HG02798 (cell line): Measurements from ENCODE around the gene LRRC61.

Experiments
- ATAC-seq: cut with Tn5 transposase; IDR thresholded peaks from one replicate; pipeline ENCODE4 v1.9.1; 2021; ENCODE audit warnings: mild to moderate bottlenecking; ENCODE audit not compliant: unreplicated experiment, poor library complexity

Gene LRRC61

DNA sequence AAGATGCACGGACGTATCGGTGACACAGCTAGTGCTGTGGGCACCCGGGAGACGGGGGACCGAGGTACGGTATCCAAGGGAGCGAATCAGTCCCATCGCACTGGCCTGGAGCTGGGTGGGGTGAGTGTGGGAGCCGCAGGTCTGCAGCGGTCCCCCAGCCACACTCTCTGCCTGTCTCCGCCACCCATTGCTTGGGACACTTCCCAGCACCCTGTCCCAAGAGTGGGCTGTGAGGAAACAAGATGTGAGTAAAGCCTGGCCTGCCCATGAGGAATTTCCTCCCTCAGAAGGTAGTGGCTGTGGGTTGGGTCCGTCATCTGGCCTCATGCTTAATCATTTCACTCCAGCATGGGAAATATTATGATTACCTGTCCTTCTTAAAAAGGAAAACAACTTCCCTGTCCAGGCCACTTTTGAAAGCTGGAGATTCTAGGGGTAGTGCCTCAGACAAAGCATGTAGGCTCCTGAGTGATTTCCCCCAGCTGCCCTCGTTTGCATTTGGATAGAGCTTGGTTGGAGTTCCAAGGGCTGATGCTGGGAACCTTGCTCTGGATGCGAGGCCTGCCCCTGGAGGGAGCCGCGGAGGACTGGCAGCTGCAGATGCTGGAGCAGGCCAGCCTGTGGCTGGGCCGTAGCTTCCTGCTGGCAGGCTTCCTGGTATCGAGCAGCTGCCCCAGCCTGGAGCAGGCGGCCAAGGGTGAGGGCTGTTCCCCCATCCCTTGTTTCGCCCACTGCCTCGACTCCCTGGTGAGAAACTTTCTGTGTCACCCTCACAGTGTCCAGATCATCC lies 6.4 kb downstream of the LRRC61 start:
- ATAC-seq, result no peak

GRCh38 chr7:150330211-150330885 lies 7.2 kb downstream of the LRRC61 start:
- ATAC-seq, result no peak

DNA sequence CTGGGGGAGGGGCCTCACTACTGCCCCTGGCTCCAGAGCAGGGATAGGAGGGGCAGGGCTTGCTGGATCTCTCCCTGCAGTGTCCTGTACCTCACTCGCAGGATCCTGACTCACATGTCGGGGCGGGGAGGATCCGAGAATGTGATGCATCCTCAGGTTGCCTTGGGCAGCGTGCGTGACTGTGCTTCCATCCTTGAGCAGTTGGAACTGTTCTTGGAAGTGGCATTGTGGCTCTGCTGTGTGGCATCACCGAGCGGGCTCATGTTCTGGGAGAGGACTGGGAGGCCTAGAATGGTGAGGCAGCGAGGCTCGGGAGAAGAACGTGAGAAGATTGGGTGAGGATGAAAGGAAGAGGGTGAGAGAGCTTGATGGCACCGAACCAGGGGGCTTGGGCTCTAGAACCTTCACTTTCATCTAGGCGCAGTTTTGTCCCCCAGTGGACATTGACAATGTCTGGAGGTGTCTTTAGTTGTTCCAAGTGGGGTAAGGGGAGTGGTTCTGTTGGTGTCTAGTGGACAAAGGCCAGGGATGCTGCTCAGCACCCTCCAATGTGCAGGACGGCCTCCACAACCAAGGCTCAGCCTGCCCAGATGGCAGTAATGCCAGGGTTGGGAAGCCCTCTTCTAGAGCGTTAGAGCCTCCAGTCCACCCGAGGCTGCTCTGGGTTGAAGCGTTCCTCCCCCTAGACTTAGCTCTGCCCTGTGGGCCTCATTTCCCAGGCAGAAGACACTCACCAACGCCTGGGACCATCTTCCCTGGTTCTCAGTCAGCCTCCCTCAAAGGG lies 9.9 kb downstream of the LRRC61 start:
- no peak for ATAC-seq

GRCh38 chr7:150333659-150334058 lies 10.5 kb downstream of the LRRC61 start:
- ATAC-seq, result no peak

DNA sequence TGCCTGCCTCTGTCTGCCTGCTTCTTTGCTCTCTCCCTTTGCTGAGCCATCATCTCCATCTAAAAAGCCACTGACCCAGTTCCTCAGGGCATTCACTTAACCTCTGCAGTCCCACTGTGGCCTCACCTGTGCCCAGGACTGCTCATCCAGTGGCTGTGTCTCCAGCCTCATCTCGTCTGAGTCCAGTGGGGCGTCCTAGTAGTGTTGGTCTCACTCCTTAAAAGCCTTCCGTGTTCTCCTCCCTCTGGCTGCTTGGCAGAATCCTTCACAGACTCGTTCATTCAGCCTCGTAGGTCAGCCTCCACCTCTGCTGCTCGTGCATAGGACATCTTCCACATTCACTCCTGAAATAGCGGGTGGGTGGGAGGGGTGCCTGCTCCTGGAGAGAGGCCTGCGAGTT lies 11.0 kb downstream of the LRRC61 start:
- no peak for ATAC-seq

DNA sequence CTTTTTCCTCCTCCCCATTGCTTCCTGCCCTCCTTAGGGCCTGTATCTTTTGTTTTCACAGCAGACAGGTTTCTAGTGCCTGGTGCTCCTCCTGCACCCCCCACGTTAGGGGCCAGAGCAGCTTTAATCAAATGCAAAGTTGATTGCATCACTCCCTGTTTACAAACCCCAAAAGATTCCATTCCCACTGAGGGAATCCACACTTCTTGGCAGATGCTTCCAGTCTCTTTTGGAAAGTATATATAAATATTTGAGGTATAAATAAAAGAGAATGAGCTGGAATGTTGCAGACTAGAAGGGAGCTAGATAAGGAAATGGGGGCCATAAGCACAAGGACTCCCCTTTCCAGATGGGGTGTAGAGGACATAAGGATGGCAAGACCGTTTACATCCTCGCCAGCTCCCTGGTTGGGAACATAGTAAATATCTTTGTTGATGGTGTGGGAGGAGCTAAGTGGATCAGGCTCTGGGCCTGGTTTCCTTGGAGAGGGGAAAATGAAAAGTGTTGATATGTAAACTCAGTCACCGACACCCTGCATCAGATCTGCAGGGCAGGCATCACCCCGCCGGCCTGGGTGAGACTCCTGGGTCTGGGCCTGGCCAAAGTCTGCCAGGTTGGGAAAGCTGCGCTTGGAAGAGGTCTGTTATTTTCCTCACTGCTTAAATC lies 12.1 kb downstream of the LRRC61 start:
- ATAC-seq, result no peak

- ATAC-seq, result no peak
These were observed 12.6 kb downstream of the LRRC61 start for GRCh38 chr7:150335774-150336112.

GRCh38 chr7:150336746-150337145 lies 13.6 kb downstream of the LRRC61 start:
- ATAC-seq, result no peak

GRCh38 chr7:150337179-150337578 lies 14.0 kb downstream of the LRRC61 start:
- no peak for ATAC-seq

- ATAC-seq, result no peak
These were observed 14.5 kb downstream of the LRRC61 start for GRCh38 chr7:150337659-150338081.

DNA sequence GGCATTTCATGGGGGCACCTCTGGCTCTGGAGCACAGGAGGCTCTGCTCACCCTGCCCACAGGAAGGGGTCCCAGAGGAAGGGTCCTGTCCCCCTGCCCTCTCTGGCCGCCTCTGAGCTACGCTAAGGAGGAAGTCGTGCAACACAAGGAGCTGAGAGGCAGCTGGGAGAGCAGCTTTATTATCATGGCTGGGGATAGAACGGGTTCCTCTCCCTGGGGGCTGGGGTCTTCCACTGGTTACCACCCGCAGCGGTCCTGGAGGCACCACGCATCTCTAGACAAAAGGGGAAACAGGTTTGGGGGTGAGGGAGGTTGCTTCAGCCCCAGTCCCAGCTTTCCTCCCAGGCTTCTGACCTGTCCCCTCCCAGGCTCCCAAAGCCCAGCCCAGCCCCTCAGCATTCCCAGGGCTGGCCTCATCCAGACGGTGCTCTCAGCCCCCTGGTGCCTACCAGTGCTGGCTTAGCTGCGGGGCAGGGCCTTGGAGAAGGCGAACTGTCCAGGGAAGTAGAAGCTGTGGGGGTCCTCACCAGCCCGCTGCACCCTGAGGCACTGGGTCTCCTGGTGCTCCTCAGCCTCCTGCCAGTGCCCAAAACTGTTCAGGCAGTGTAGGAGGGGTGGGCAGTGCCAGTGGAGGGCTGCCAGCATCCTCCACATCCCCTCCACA lies 15.1 kb downstream of the LRRC61 start:
- ATAC-seq, result no peak

- ATAC-seq, result no peak
These were observed 16.3 kb downstream of the LRRC61 start for GRCh38 chr7:150339409-150339809.

GRCh38 chr7:150340024-150340749 lies 17.0 kb downstream of the LRRC61 start:
- ATAC-seq, result no peak

DNA sequence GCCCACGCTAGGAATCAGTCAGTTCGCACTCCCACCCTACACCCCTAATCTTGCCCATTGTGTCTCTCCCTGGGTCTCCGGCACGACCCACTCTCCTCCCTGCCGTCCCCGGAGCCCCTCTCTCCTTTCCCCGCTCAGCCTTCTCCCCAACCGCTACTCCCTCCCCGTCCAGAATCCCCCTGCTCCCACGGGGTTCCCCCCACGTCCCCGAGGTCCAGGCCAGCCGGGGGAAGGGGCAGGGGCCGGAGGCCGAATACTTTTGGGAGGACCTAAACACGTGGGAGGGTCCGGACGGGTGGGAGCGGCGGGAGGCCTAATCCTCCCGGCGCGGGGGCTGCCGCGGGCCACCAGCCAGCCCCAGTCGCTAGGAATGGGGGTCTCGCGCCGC lies 17.7 kb downstream of the LRRC61 start:
- no peak for ATAC-seq

DNA sequence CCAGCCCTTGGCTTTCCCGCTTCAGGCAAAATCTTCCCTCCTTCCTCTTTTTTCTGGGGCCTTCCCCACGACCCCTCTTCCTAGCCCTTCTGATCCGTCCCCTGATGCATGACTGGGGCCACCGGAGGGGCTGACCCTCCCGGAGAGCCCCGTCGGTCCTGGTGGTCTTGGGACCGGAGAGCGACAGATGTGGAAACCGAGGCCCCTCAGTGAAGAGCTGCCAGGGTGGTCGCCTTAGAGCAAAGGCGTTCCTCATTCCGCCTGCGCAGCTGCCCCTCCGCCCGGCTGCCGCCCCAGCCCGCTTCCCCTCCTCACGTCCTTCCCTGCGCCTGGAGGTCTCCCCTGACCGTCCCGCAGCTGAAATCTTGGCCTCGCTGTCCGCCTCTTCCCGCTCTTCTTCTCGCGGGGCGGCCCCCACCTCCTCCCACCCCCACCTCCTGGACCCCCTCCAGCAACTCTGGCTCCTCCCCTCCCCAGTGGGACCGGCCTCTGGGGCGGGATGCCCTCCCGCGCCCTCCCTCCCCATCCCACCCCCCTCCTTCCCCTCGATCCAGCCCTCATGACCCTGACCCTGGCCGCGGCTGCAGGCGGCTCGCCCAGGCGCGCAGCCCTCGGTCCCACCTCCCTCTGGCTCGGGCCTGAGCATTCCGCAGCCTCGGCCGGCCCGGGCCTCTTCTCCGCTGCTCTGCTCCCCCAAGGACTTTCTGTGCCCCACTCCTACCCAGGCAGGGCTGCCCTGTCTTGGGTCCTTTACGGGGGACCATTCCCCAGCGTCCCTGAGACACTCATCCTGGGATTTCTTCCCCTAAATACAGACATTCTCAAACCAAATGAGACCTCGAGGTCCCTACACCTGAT lies 18.3 kb downstream of the LRRC61 start, which contains the start of gene RARRES2:
Gene RARRES2 (minus strand): TSS at position 367 of the 858 bp plus-strand sequence. CDS start 1,020 bp downstream, outside the sequence.
- ATAC-seq, result no peak

DNA sequence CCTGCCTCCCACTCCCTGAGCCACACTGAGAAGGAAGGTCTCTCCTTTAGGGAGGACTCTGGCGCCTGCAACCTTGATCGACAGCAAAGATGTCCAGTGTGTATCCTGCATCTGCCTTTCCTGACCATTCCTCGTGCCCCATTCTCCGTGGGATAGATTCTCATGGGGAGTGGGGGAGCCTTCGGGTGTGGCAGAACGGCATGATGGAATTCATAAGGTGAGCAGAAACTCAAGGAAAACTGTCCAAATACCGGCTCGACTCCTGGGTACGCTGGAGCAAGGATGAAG lies 18.9 kb downstream of the LRRC61 start:
- ATAC-seq, result no peak

DNA sequence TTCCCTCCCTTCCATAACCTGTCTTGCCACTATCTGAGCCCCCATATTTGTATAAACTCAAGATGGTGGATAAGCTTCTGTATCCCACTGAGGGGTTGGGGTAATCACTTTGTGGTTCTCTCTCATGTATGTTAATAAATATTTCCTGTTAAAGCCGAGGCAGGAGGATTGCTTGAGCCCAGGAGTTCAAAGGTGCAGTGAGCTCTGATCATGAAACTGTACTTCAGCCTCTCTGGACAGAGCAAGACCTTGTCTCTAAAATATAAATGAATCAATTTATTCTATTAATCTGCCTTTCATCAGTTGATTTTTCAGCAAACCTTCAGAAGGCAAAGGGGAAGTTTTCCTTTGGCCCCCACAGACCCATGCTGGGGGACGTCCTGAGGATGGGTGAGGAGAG lies 20.1 kb downstream of the LRRC61 start:
- ATAC-seq, result no peak

DNA sequence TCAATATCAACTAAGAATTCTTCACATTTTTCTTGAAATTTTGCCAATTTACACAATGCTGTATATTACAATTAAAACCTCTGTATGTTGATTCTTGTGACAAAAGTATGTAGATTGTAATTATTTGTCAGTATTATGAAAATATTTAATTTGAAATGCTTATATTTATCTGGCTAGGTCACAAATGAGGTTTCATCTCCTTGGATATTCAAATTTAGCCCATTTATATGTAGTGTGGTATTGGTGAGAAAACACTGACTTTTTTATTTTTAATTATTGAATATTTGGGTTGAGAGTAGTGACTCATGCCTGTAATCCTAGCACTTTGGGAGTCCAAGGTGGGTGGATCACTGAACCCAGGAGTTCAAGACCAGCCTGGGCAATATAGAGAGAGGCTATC lies 21.1 kb downstream of the LRRC61 start:
- no peak for ATAC-seq

- no peak for ATAC-seq
These were observed 21.9 kb downstream of the LRRC61 start for GRCh38 chr7:150345012-150345411.
